ENCODE measurements around the gene SERTAD3. TPM values are rescaled to one million over a fixed set of nuclear protein-coding genes. Genes with fewer than 3 reads are reported as not detected.

Gene SERTAD3
- total RNA-seq, 1 experiment from 2014 or later = 30.9 TPM

- Histone ChIP-seq H3K79me1 (ENCODE audit: insufficient read depth, low read depth, low read length, poor library complexity, severe bottlenecking) (no peaks in the 10 kb centered on the region), H3K4me1 (ENCODE audit: insufficient read depth, low read length) (no peaks in the 10 kb centered on the region), H2BK120ac (ENCODE audit: low read depth, low read length, poor library complexity, severe bottlenecking) (no peak overlapping the region), H4K8ac (replicated peaks; ENCODE audit: insufficient read length, low read depth, low read length) (no peak overlapping the region), H2BK15ac (ENCODE audit: low read depth, low read length) (no peak overlapping the region), H3K4me2 (ENCODE audit: insufficient read depth, insufficient read length, low read length) (no peak overlapping the region), H3K27me3 (ENCODE audit: insufficient read depth, low read length) (no peaks in the 10 kb centered on the region), H3K14ac (ENCODE audit: insufficient read depth, low read length) (no peak overlapping the region), H2BK5ac (ENCODE audit: insufficient read length, low read length) (no peak overlapping the region), H2BK20ac (ENCODE audit: low read depth, low read length, poor library complexity, severe bottlenecking) (no peak overlapping the region), H4K20me1 (ENCODE audit: control insufficient read depth, insufficient read depth, insufficient read length) (no peaks in the 10 kb centered on the region), H4K5ac (ENCODE audit: insufficient read length, low read depth, low read length) (no peak overlapping the region), H3K23ac (ENCODE audit: insufficient read length, low read depth, low read length) (no peak overlapping the region), H3K56ac (ENCODE audit: insufficient read length, low read depth, low read length) (no peak overlapping the region), H2AK5ac (ENCODE audit: insufficient read length, low read length) (no peak overlapping the region), H3T11ph (ENCODE audit: low read length) (no peak overlapping the region), H2BK12ac (ENCODE audit: insufficient read length, low read depth, low read length) (no peak overlapping the region), H2AFZ (ENCODE audit: low read length) (no peak overlapping the region), H3K79me2 (ENCODE audit: insufficient read depth, low read length) (no peaks in the 10 kb centered on the region), H3K4ac (ENCODE audit: low read depth, low read length) (no peak overlapping the region), H3K9me3 (ENCODE audit: control insufficient read depth, low read depth, low read length) (no peaks in the 10 kb centered on the region), H3K18ac (ENCODE audit: insufficient read length, low read depth, low read length) (no peak overlapping the region), H3K9ac (ENCODE audit: extremely low read depth, insufficient read length, low read length) (no peak overlapping the region), H3K23me2 (ENCODE audit: insufficient read length, low read depth, low read length, poor library complexity, severe bottlenecking) (peaks cover 3% of the 10 kb centered on the region), H4K91ac (ENCODE audit: insufficient read length, low read depth, low read length) (no peak overlapping the region), H3K27ac (ENCODE audit: insufficient read length, low read depth, low read length) (no peak overlapping the region)
- no peak for DNase-seq
- peak overlapping the region in 1 of 2 experiments; percentile 43; a peak in 2 of 5 replicates for H3K4me3 Mint-ChIP-seq
- no CpG with 5 or more reads among the region's 4 CpGs for WGBS (ENCODE audit: extremely low coverage, insufficient read length, low lambda C conversion rate)
- peaks cover 7% of the 10 kb centered on the region for H3K27me3 Mint-ChIP-seq (ENCODE audit: low read depth)
- H3K36me3 Mint-ChIP-seq (ENCODE audit: insufficient read depth in 1 of 3, low read depth in 3 of 3) = peaks cover 0 to 5% (median 4%) of the 10 kb centered on the region in 3 experiments; a peak in 3 of 7 replicates
- TF ChIP-seq CTCF (conservative IDR thresholded peaks at IDR 0.05) = no peak
- H3K27ac Mint-ChIP-seq = peak overlapping the region in 1 of 3 experiments; percentile 69; a peak in 2 of 7 replicates
- peaks cover 0 to 3% of the 10 kb centered on the region in 2 experiments; a peak in 1 of 5 replicates for H3K9me3 Mint-ChIP-seq
- peaks cover 25 to 41% of the 10 kb centered on the region in 2 experiments for H3K4me1 Mint-ChIP-seq
Observed at GRCh38 chr19:40417643-40417981, 26.5 kb downstream of the SERTAD3 start.
